HEK293T (cell line): ENCODE measurements around the gene EDC4.
"Not testable (repeated sequence)": the region's sequence is repeated elsewhere in the genome, so short reads cannot be mapped to it uniquely, and the experiment has no call there.

Experiments
- CTCF ChIA-PET: fragments of 350-600 bp; formaldehyde crosslinking; extraction: SDS; loops from one replicate; lab custom pipeline; 2021; ENCODE audit warnings: antibody characterized with exemption, inconsistent platforms; lab: Yijun Ruan, JAX
- POLR2A ChIA-PET: fragments of 350-600 bp; formaldehyde crosslinking; extraction: SDS; loops from one replicate; lab custom pipeline; 2020; ENCODE audit warnings: antibody characterized with exemption, inconsistent platforms; lab: Yijun Ruan, JAX
- DNase-seq: peaks from one replicate; pipeline ENCODE4 v3.0.0; 2012; ENCODE audit warnings: mixed read lengths; ENCODE audit errors: extremely low spot score
- ARNT ChIP-seq: fragments of 450-650 bp; IDR thresholded peaks from 2 replicates; pipeline ENCODE4 v1.6.1; 2017; ENCODE audit warnings: mild to moderate bottlenecking
- CTBP1 ChIP-seq: fragments of 450-650 bp; IDR thresholded peaks from 2 replicates; pipeline ENCODE4 v1.6.1; 2016; ENCODE audit warnings: borderline replicate concordance
- ELF4 ChIP-seq: fragments of 450-650 bp; IDR thresholded peaks from 2 replicates; pipeline ENCODE4 v1.6.1; 2017; ENCODE audit warnings: antibody characterized with exemption
- FOXA1 ChIP-seq: fragments of 450-650 bp; IDR thresholded peaks from 2 replicates; pipeline ENCODE4 v1.6.1; 2016; ENCODE audit warnings: mild to moderate bottlenecking
- FOXK2 ChIP-seq: fragments of 450-650 bp; IDR thresholded peaks from 2 replicates; pipeline ENCODE4 v1.6.1; 2016; ENCODE audit warnings: mild to moderate bottlenecking
- FOXM1 ChIP-seq: fragments of 450-650 bp; IDR thresholded peaks from 2 replicates; pipeline ENCODE4 v1.6.1; 2017; ENCODE audit warnings: mild to moderate bottlenecking, borderline replicate concordance
- HDGF ChIP-seq: fragments of 450-650 bp; IDR thresholded peaks from 2 replicates; pipeline ENCODE4 v1.6.1; 2017; ENCODE audit warnings: antibody characterized with exemption, borderline replicate concordance
- L3MBTL2 ChIP-seq: fragments of 450-650 bp; conservative IDR thresholded peaks from 2 replicates; pipeline ENCODE4 v1.6.1; 2016; ENCODE audit warnings: mild to moderate bottlenecking
- LEF1 ChIP-seq: fragments of 450-650 bp; IDR thresholded peaks from 2 replicates; pipeline ENCODE4 v1.6.1; 2017; ENCODE audit warnings: mild to moderate bottlenecking, borderline replicate concordance
- NFRKB ChIP-seq: fragments of 450-650 bp; IDR thresholded peaks from 2 replicates; pipeline ENCODE4 v1.6.1; 2016; ENCODE audit warnings: mild to moderate bottlenecking, moderate library complexity
- PKNOX1 ChIP-seq: fragments of 450-650 bp; IDR thresholded peaks from 2 replicates; pipeline ENCODE4 v1.6.1; 2016
- SP1 ChIP-seq: fragments of 450-650 bp; IDR thresholded peaks from 2 replicates; pipeline ENCODE4 v1.6.1; 2017
- SUZ12 ChIP-seq: fragments of 450-650 bp; IDR thresholded peaks from 2 replicates; pipeline ENCODE4 v1.6.1; 2016; ENCODE audit warnings: mild to moderate bottlenecking
- TARDBP ChIP-seq: fragments of 450-650 bp; IDR thresholded peaks from 2 replicates; pipeline ENCODE4 v1.6.1; 2016

Gene EDC4

GRCh38 chr16:67833415-67834241 lies 39.2 kb upstream of the EDC4 start:
- ChIA-PET POLR2A (interaction anchor here (0.6 to 2.3 kb wide), 18 partner anchors 10 to 164 kb away, joined by 3 to 21 read pairs (median 4); partner anchors contain the start of genes CENPT, EDC4, NUTF2 and RANBP10), CTCF (interaction anchor here (1.0 to 2.2 kb wide), 3 partner anchors 13 to 161 kb away, joined by 3 to 9 read pairs (median 6); partner anchors contain the start of gene NUTF2)
- peak; percentile 97 for DNase-seq
- no peak for TF ChIP-seq CTBP1
- peak; percentile 85 for TF ChIP-seq L3MBTL2
- TF ChIP-seq ELF4 = peak; percentile 29; the same call in 1 of the 2 replicates

GRCh38 chr16:67834242-67834614 lies 38.6 kb upstream of the EDC4 start:
- POLR2A ChIA-PET = interaction anchor here (0.8 to 2.3 kb wide), 15 partner anchors 10 to 114 kb away, joined by 3 to 21 read pairs (median 5); partner anchors contain the start of genes CENPT, EDC4, NUTF2 and RANBP10
- CTCF ChIA-PET = interaction anchor here (1.0 to 2.2 kb wide), 2 partner anchors 12 to 18 kb away, joined by 3 to 9 read pairs; partner anchors contain the start of gene NUTF2
- no peak for DNase-seq
- TF ChIP-seq TARDBP = no peak
- no peak for TF ChIP-seq NFRKB

GRCh38 chr16:67837190-67837589 lies 35.7 kb upstream of the EDC4 start:
- POLR2A ChIA-PET = interaction anchor here (0.6 kb wide), 1 partner anchor 166 kb away, joined by 3 read pairs; no protein-coding TSS in a partner anchor
- CTCF ChIA-PET = interaction anchor here (0.6 kb wide), 1 partner anchor 289 kb away, joined by 3 read pairs; no protein-coding TSS in a partner anchor
- not testable (repeated sequence) for DNase-seq

GRCh38 chr16:67837811-67838210 lies 35.0 kb upstream of the EDC4 start:
- CTCF ChIA-PET = interaction anchor here (0.9 kb wide), 1 partner anchor 22 kb away, joined by 3 read pairs; no protein-coding TSS in a partner anchor
- POLR2A ChIA-PET = no interaction called here
- DNase-seq = no peak
- no peak for TF ChIP-seq SP1
- TF ChIP-seq NFRKB = no peak
- no peak for TF ChIP-seq L3MBTL2
- TF ChIP-seq FOXA1 = no peak
- no peak for TF ChIP-seq HDGF
- TF ChIP-seq PKNOX1 = no peak
- no peak for TF ChIP-seq ARNT
- TF ChIP-seq LEF1 = no peak
- no peak for TF ChIP-seq FOXM1
- no peak for TF ChIP-seq CTBP1
- no peak for TF ChIP-seq FOXK2

- ChIA-PET POLR2A (interaction anchor here (1.0 to 1.1 kb wide), 4 partner anchors 10 to 35 kb away, joined by 3 to 6 read pairs (median 4); partner anchors contain the start of genes RANBP10 and TSNAXIP1), CTCF (interaction anchor here (0.6 to 2.0 kb wide), 3 partner anchors 25 to 1887 kb away, joined by 3 to 14 read pairs (median 6); no protein-coding TSS in a partner anchor)
- no peak for DNase-seq
- TF ChIP-seq SUZ12 (no peak), L3MBTL2 (peak; percentile 63; the same call in 1 of the 2 replicates)
Observed at GRCh38 chr16:67841198-67841815, 31.5 kb upstream of the EDC4 start.

- peak; percentile 90 for DNase-seq
- POLR2A ChIA-PET = no interaction called here
- CTCF ChIA-PET = interaction anchor here (2.0 kb wide), 1 partner anchor 26 kb away, joined by 14 read pairs; no protein-coding TSS in a partner anchor
- TF ChIP-seq CTBP1 (no peak), ELF4 (peak; percentile 60)
Observed at GRCh38 chr16:67841816-67842508, 30.9 kb upstream of the EDC4 start, which contains the start of gene THAP11. Gene THAP11 (plus strand): TSS chr16:67842320. CDS start chr16:67842555, 235 bp downstream.

- TF ChIP-seq LEF1 (no peak), HDGF (0 out of 2 replicates have a peak, but pooled peaks have one; percentile 75), L3MBTL2 (peak; percentile 25; the same call in 1 of the 2 replicates)
- ChIA-PET CTCF (no interaction called here), POLR2A (interaction anchor here (2.8 kb wide), 1 partner anchor 9 kb away, joined by 21 read pairs; no protein-coding TSS in a partner anchor)
- peak; percentile 37 for DNase-seq
Observed at GRCh38 chr16:67842509-67843342, 30.1 kb upstream of the EDC4 start.
